Middle frontal gyrus (tissue), 1 donor: ENCODE data around the gene SND1.

Experiments used
- DNase-seq: peaks from one replicate; pipeline ENCODE4 v3.0.0-alpha.2; 2015; ENCODE audit warnings: low spot score; ENCODE audit errors: extremely low spot score

The SND1 gene

DNA sequence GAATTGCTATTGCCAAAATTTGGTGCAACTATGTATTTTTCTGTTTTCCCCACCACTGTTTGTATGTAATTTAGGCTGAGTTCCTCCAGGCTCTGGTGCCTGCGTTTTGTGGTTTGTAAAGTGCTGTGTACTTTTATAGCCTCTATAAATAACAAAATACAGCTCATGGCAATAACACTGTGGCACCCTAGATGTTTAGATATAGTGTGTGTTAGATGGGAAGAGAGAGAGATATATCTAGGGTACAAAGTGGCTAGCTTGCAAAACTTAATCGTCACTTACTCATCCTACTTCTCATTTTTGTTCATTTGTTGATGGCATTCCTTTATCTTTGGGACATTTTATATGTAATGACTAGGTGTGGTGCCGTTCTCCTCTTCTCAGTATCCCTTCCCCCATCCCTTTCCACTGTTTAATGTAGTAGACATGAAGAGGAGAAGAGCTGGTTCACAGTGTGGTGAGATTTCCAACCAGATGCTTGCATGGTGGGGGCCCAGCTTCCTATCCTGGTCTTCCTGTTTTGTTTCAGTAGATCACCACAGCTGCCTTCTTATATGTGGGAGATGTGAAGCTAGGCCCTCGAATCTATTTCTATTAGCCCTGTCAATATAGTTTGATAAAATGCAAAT lies 115.0 kb downstream of the SND1 start:
- no peak for DNase-seq

GRCh38 chr7:127768241-127768640 lies 116.2 kb downstream of the SND1 start:
- DNase-seq: no peak

GRCh38 chr7:127769137-127769536 lies 117.1 kb downstream of the SND1 start:
- DNase-seq: no peak

GRCh38 chr7:127769696-127770400 lies 117.9 kb downstream of the SND1 start:
- no peak for DNase-seq

DNA sequence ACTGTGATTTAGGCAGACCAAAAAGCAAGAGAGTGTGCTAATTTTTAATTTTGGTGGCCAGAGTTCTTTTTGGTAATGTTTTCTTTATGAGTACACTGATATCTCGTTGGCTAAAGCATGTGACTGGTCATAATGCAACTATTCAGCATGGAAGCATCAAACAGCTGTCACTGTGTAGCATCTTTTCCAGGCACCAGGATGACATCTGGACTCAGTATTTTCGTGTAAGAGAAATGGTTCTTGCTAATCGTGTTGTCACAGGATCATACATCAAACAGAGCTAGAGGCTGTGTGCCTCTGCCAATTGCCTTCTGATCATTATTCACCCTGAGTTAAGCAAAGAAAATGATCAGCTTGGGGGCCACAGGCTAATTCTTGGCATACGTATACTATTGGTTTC lies 118.9 kb downstream of the SND1 start:
- no peak for DNase-seq

DNA sequence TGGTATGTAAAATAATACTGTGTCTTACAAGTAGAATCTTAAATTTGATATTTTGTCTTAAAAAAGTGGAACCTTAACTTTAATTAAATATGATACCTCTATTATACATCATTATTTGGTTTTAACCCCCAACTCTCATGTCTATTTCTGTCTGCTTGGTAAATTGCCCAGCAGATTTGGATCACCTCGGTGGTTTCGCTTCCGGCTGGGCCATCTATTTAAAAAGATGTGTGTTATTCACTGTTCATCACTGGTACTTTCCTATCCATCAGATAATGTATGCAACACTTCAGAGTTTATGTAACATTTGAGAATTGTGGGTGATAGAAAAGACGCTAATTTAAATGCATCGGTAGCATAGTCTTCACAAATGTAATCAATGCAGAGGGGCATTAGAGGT lies 119.7 kb downstream of the SND1 start:
- DNase-seq: no peak

DNA sequence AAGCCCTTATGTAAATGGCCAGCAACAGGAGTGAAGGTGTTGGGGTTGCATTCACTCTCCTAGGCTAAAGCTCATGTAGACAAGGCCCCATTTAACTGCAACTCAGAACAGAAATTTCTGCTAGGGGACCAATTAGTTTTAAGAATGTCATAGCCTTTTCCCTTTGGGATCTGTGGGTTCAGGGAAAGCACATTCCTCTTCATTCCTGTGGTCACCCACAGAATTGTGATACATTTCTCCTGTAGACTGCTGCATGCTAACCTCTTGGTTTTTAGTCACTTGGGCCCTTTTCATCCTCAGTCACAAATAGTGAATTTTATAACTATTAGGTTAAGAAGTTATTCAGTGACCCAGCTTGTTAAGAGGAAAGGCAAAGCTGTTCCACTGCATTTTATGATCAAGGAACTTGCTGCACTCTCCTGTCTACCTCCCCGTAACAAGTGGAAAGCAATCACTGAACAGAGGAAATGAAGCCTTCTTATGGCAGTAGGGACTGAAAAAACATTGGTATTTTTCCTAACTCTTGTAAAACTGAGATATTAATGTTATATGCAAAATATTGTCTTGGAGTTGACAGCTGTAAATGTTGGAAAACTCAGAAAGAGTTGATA lies 124.9 kb downstream of the SND1 start:
- DNase-seq: no peak

DNA sequence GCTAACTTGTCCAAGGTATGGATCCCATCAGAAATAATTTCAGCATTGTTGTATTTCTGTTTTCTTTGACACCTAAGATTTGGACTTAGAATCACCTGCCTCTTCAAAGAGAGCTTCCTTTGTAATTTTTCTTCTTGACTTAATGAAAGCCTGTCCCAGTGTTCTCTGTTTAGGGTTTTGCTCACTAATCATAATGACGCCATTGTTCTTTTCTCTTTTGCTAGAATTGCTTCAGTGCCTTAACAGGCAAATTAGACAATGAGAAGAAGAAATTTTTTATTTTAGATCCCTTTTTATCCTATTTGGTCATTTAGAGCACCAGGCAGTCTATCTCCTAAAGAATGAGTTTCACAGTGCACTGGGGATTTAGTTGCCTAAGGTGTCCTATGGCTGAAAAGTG lies 128.5 kb downstream of the SND1 start:
- DNase-seq: no peak

DNA sequence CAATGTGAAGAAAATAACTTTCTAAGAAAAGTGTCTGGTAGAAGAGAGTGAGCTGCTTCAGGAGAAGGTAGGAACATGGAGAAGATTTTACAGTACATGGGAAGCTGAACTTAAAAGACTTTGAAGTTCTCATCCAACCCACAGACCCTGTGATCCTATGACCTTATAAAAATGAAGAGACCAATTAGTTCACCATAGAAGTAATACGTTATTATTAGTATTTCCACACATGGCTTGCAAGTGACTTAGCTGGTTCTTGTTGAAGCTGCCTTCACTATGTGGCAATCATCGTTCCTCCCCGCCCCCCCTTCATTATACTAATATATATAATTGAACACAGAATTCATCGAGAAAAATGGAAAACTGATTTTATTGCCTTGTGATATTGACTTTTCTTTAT lies 129.1 kb downstream of the SND1 start:
- DNase-seq: no peak

GRCh38 chr7:127782075-127782474 lies 130.1 kb downstream of the SND1 start:
- no peak for DNase-seq

DNA sequence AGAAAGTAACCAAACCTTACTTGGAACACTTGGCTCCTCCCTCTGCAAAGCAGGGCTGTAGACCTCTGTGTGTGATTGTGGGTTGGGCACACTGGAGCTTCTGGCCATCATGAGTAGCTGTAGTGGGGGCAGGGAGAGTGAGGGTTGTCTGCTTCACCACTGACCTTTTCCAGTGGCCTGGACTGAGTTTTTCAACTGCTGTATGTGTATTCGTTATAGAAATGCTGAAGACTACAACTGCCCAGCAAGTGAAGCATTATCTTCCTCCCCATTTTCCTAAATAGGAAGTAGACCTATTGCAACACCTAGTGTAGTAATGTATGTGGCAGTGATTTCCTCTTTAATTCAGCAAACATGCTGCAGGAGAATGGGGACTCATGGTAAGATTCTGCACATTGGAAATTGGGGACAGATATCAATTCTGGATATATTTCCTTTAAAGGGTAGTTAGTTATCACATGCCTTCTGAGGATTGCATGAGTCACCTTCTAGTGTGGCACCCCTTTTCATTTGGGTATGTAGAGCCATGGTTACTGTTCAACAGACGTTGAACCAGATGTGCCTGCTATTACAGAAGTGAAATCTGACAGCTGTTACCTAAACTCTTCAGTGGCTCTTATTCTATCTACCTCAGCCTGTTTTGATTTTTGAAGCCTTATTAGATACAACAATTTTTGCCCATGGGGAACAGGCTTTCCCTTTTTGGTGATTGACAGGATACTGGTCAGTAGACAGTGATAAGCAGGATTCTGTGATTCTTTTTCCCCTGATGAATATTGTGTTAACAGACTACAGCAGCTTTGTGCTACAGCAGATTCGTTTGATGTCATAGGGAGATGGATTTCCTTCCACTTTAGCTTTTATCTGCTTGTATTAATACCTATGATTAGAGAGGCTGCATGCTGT lies 130.9 kb downstream of the SND1 start:
- DNase-seq: no peak

DNA sequence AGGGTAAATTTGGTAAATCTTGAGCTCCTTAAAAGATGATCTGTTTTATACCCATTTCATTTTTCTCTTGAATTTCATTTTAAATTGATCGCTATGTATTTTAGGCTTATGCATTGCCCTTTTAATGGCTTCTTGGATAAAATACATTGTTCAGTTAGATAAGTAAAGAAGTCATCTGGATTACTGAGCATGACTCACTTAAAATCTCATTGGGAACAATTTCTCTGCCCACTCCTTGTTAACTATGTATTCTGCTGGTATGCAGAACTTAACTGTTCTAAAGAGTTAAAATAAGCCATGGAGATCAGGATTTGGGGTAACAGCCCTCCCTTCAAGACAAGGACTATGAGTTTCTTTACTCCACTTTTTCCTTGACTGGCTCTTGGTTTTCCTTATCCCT lies 134.2 kb downstream of the SND1 start:
- DNase-seq: no peak

DNA sequence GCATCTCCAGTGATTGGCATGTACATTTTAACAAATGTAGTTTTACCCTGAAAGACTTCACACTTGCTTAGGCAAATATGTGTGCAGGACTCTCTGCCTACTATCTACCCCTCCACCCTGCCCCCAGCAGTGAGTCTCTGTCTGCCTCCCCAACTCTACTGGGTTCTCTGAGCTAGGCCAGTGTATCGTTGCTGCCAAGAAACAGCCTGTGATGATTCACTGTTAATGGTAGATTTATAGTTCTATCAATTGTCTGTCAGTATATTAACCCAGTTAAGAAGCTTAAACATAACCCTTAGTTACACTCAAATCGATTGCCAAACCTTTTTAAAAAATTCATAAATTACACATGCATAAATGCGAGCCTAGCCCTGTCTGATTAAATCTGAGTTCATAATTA lies 137.0 kb downstream of the SND1 start:
- DNase-seq: no peak

- DNase-seq: no peak
Observed at GRCh38 chr7:127791446-127792189, 139.6 kb downstream of the SND1 start.

DNA sequence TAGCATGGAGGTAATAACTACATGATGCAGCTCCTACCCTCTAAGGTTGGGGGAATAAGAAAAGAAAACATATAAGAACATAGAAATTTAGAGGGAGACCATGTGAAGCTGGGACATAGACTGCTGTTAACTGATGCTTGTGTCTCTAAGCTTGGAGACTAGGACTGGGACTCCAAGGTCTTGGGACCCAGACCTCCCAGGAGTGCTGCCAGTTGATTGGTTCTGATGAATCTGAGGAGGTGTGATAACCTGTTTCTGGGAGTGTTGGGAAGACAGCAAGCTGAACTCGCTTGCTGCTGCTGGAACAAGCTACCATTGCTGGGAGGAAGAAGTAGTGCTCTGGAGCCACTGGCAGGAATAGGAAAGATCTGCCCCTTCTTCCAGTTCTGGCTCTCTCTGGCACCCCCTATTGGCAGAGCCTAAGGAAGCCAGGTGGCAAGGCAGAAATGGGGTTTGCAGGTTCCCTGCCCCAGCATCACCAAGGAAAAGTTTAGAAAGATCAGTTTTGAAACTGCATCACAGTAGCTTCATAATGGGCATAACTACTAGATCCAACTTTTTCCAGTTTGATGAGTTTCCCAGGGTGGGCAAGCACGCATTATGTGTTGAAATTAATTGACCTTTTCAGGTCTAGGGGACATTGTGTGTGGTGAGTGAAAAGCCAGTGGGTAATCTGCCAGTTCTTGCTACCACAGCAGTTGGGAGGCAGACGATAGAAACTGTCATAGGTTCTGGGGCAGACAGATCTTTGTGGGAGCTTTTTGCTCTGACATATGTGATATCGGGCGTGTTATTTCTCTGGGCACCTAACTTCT lies 140.7 kb downstream of the SND1 start:
- DNase-seq: no peak

GRCh38 chr7:127793582-127793981 lies 141.6 kb downstream of the SND1 start:
- DNase-seq: no peak

- no peak for DNase-seq
Observed at GRCh38 chr7:127794136-127794535, 142.1 kb downstream of the SND1 start.

GRCh38 chr7:127794551-127794950 lies 142.6 kb downstream of the SND1 start:
- DNase-seq: no peak

- no peak for DNase-seq
Observed at GRCh38 chr7:127798023-127798422, 146.0 kb downstream of the SND1 start.

DNA sequence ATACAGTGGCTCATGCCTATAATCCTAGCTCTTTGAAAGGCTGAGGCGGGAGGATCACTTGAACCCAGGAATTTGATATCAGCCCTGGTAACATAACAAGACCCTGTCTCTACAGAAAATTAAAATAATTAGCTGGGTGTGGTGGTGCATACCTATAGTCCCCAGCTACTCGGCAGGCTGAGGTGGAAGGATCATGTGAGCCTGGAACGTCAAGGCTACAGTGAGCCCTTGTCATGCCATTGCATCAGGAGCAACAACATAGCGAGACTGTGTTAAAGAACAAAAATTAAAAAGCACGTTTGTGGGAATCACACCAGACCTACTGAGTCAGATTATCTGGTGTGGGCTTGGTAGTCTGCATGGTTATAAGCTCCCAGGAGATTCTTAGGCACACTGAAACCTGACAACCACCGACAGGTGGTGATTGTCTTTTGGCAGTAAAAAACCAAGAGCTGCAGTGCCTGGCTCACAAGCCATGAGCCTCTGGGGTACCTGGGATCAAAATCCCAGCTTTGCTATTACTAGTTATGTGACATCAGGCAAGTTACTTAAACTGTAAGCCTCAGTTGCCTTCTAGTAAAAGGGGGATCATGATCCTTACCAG lies 146.9 kb downstream of the SND1 start:
- no peak for DNase-seq
